Peyer's patch (tissue), 4 donors: ENCODE measurements around the gene REXO1. TPM values are rescaled to one million over a fixed set of nuclear protein-coding genes. Genes with fewer than 3 reads are reported as not detected.

Source experiments
- DNase-seq, 3 donors: peaks; one replicate each; pipeline ENCODE4 v3.0.0-alpha.2; 2017 to 2019
- H3K27ac ChIP-seq, 4 donors: fragments of 200-600 bp; sonication (generic); one replicate each; pipeline ENCODE4 v1.5.1; 2016 to 2019
- H3K27me3 ChIP-seq, 2 donors: fragments of 200-600 bp; sonication (generic); one replicate each; pipeline ENCODE4 v1.5.1; 2019
- H3K36me3 ChIP-seq, 3 donors: fragments of 200-600 bp; sonication (generic); one replicate each; pipeline ENCODE4 v1.5.1; 2016 to 2019
- H3K4me1 ChIP-seq, 4 donors: fragments of 200-600 bp; sonication (generic); one replicate each; pipeline ENCODE4 v1.5.1; 2016 to 2019
- H3K4me3 ChIP-seq, 4 donors: fragments of 200-600 bp; sonication (generic); 1 replicate in 3 of 4; 2 replicates in 1 of 4; pipeline ENCODE4 v1.5.1; 2016 to 2019; ENCODE audit warnings: mild to moderate bottlenecking in 1 of 4
- H3K9me3 ChIP-seq, 4 donors: fragments of 200-600 bp; sonication (generic); one replicate each; pipeline ENCODE4 v1.5.1; 2016 to 2019; ENCODE audit warnings: mild to moderate bottlenecking in 1 of 4
- CTCF ChIP-seq, 6 experiments: fragments of 450-650 bp in 4 of 6; fragments of 200-600 bp in 2 of 6; sonication (generic) in 1 of 6; IDR thresholded peaks; one replicate each; pipeline ENCODE4 v1.5.1; 2017 to 2019; ENCODE audit warnings: antibody characterized with exemption in 6 of 6, mild to moderate bottlenecking in 3 of 6, moderate library complexity in 1 of 6
- POLR2A ChIP-seq, 2 donors: fragments of 450-650 bp; IDR thresholded peaks; one replicate each; pipeline ENCODE4 v1.5.1; 2017; ENCODE audit warnings: antibody characterized with exemption in 2 of 2, mild to moderate bottlenecking in 2 of 2, moderate library complexity in 2 of 2
- total RNA-seq, 4 donors: library from RNA; depleted of rRNA; stranded (reverse); fragments of >200 nt; gene quantifications; one replicate each; pipeline ENCODE4 v1.1.0, GENCODE V29; 2016

REXO1 gene
- total RNA-seq, 4 donors from 2014 or later: 47.0 to 101 (median 57.2) TPM

DNA sequence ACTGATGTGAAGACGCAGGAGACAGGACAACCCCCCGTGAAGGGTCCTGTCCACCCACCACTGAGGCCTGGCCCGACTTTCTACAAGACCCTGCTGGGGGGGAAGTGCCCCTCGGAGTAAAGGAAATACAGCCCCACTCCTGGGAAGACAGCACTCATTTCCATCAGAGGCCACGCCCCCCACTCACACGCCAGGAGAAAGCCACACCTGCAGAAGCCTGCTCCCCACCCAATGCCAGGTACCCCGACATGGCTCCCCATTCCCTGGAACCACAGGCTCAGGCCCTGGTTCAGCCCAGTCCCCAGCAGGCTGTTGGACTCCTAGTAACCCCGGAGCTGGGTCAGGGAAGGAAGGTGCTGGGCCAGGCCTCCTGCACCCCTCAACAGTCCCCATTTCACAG lies 25.3 kb downstream of the REXO1 start:
- H3K4me3 ChIP-seq: no peak overlapping the region
- no peaks in the 10 kb centered on the region for H3K9me3 ChIP-seq
- peaks cover 0 to 88% (median 0%) of the 10 kb centered on the region in 3 donors for H3K36me3 ChIP-seq
- no peak overlapping the region for H3K27ac ChIP-seq
- peaks cover 0 to 14% (median 7%) of the 10 kb centered on the region in 4 donors for H3K4me1 ChIP-seq
- H3K27me3 ChIP-seq: no peaks in the 10 kb centered on the region
- TF ChIP-seq POLR2A (IDR thresholded peaks at IDR 0.05) (no peak), CTCF (IDR thresholded peaks at IDR 0.05) (no peak)
- no peak for DNase-seq

DNA sequence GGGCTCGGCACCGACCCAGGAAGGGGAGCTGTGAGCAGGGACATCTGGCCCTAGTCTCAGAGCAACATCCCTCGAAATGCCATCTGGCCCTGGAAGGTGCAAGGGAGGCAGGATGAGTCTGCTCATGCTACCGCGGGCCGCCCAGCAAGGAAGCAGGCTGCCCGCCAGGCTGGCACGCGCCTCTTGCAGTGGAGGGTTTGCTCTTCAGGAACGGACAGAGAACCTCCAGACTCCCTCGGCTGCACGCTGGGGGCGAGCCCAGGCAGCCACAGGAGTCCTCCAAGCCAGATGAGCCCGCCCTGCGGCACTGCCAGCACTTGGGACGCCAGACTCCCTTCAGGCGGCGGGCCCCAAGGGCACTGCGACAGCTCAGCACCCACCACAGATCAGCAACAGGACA lies 26.1 kb downstream of the REXO1 start:
- peaks cover 0 to 14% (median 7%) of the 10 kb centered on the region in 4 donors for H3K4me1 ChIP-seq
- no peaks in the 10 kb centered on the region for H3K9me3 ChIP-seq
- no peak overlapping the region for H3K27ac ChIP-seq
- H3K36me3 ChIP-seq: peaks cover 0 to 88% (median 0%) of the 10 kb centered on the region in 3 donors
- no peak for DNase-seq
- no peaks in the 10 kb centered on the region for H3K27me3 ChIP-seq
- H3K4me3 ChIP-seq: no peak overlapping the region
- TF ChIP-seq POLR2A (IDR thresholded peaks at IDR 0.05): no peak
- no peak for TF ChIP-seq CTCF (IDR thresholded peaks at IDR 0.05)

DNA sequence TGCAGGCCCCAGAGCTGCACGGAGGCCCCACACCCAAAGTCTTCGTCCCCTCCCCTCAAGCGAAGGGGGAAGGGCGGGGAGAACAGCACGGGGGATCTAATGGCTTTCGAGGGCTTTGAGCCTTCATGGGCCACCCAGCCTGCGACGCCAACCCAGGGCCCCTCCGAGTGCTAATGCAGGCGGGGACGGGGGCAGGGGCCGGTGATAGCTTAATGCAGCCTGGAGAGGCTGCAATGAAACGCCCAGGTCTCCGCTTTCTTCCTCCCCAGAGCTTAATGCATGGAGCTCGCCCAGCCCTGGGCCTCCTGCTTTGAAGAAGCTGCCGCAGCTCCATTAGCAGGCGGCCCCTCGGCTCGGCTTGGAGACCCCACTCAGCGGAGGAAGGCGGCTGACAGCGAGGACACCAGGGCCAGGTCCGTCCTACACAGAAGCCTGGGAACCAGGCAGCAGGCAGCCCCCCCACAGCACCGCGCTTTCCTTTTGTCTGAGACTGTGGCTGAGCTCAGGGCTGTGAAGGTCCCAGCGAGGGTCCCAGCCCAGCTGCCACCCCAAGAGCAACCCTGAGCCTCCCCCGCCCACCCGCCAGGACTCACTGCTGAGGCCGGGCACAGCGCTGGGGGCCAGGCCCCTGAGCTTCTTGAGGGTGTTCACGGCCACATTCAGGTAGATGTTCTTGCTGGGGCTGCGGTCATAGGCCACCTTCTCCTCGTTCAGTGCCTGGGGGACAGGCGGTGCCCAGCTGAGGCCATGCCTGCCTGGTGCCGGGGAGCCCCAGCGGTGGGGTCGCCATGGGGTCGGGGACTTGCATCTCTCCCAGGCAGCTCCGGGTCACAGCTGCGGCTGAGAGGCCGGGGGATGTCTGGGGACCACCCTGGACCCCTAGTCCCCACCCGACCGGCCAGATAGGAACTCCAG lies 28.7 kb downstream of the REXO1 start:
- Histone ChIP-seq H3K27me3 (no peaks in the 10 kb centered on the region), H3K4me3 (no peak overlapping the region), H3K27ac (no peak overlapping the region), H3K36me3 (peaks cover 0 to 100% (median 0%) of the 10 kb centered on the region in 3 donors), H3K4me1 (no peaks in the 10 kb centered on the region), H3K9me3 (no peaks in the 10 kb centered on the region)
- no peak for TF ChIP-seq CTCF (IDR thresholded peaks at IDR 0.05)
- no peak for TF ChIP-seq POLR2A (IDR thresholded peaks at IDR 0.05)
- no peak for DNase-seq

DNA sequence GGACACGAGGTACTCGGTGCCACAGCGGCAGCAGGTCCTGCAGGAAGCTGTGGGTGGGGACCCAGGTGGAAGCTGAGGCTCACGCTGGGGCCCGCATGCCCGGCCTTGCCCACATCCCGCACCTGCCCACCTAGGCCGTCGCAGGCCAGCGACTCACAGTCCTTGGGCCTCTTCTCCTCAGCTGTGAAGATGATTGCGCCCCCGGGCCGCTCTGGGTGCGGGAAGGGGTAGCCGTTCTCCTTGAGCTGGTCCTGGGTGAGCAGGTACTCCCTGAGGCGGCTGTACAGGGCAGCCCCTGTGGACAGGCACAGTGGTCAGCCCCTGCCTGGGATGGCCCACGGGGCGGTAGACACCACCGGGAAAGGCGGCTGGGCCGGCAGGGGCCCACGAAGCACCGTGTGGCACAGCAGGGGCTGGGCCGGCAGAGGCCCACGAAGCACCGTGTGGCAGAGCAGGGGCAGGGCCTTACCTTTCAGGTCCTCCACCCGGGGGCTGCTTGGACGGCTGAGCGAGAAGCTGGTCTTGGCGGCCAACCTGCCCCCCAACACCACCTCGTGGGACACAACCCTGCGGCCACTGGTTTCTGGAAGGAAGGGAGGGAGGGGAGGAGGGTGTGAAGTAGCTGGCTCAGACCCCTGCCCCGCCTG lies 29.6 kb downstream of the REXO1 start:
- no peak overlapping the region for H3K27ac ChIP-seq
- no peaks in the 10 kb centered on the region for H3K27me3 ChIP-seq

More for the DNA sequence above, 29.6 kb downstream of the REXO1 start:
- no peak for DNase-seq
- H3K36me3 ChIP-seq: peaks cover 0 to 92% (median 0%) of the 10 kb centered on the region in 3 donors
- peaks cover 0 to under 1% (median 0%) of the 10 kb centered on the region in 4 donors for H3K4me1 ChIP-seq
- no peak for TF ChIP-seq CTCF (IDR thresholded peaks at IDR 0.05)
- no peak for TF ChIP-seq POLR2A (IDR thresholded peaks at IDR 0.05)
- H3K9me3 ChIP-seq: no peaks in the 10 kb centered on the region
- H3K4me3 ChIP-seq: no peak overlapping the region
